UCSD-AML1 (cell line): ENCODE measurements around the gene OR4L1.
"Not testable (repeated sequence)": the region's sequence is repeated elsewhere in the genome, so short reads cannot be mapped to it uniquely, and the experiment has no call there.

Experiments
- DNase-seq: peaks from one replicate; lab custom pipeline; 2025; ENCODE audit not compliant: unreplicated experiment; lab: John Stamatoyannopoulos, UW

Gene OR4L1

GRCh38 chr14:20059745-20060144 is at the start of gene OR4L1:
Gene OR4L1 (plus strand): TSS chr14:20060045. CDS start chr14:20060045, 0 bp downstream.
- no peak for DNase-seq

- DNase-seq = no peak
These were observed 40.5 kb upstream of the OR4L1 start, which contains the start of gene OR4K14 for GRCh38 chr14:20019257-20019865. Gene OR4K14 (minus strand): TSS chr14:20019307. CDS start chr14:20015193, 4,114 bp downstream.

GRCh38 chr14:20031058-20031457 is 28.8 kb upstream of the OR4L1 start:
- no peak for DNase-seq

GRCh38 chr14:20035449-20035848 is 24.4 kb upstream of the OR4L1 start:
- no peak for DNase-seq

GRCh38 chr14:20035938-20036337 is 23.9 kb upstream of the OR4L1 start, which contains the start of gene OR4K13:
Gene OR4K13 (minus strand): TSS chr14:20036038. CDS start chr14:20034758, 1,280 bp downstream.
- no peak for DNase-seq

GRCh38 chr14:20044243-20044642 is 15.6 kb upstream of the OR4L1 start:
- DNase-seq = no peak

GRCh38 chr14:20048202-20048601 is 11.6 kb upstream of the OR4L1 start:
- no peak for DNase-seq

- DNase-seq = no peak
These were observed 32.2 kb downstream of the OR4L1 start for GRCh38 chr14:20092050-20092449.

GRCh38 chr14:20093442-20093841 is 33.6 kb downstream of the OR4L1 start:
- DNase-seq = no peak

GRCh38 chr14:20098926-20099770 is 39.3 kb downstream of the OR4L1 start:
- not testable (repeated sequence) for DNase-seq

- no peak for DNase-seq
These were observed 50.6 kb downstream of the OR4L1 start, which contains the start of gene OR4K17 for GRCh38 chr14:20110438-20110837. Gene OR4K17 (plus strand): TSS chr14:20110739. CDS start chr14:20117500, 6,761 bp downstream.
